GM10248 (cell line): ENCODE measurements around the gene NFE2L2.
"Not testable (repeated sequence)": the region's sequence is repeated elsewhere in the genome, so short reads cannot be mapped to it uniquely, and the experiment has no call there.

ENCODE experiments used
- CTCF ChIA-PET: fragments of 300-600 bp; sonication (Branson Sonifier 250); formaldehyde crosslinking; extraction: SDS; loops from one replicate; lab custom pipeline; 2021; ENCODE audit warnings: antibody characterized with exemption; lab: Yijun Ruan, JAX
- POLR2A ChIA-PET: fragments of 350-650 bp; sonication (Branson Sonifier 250); formaldehyde crosslinking; extraction: SDS; loops from one replicate; lab custom pipeline; 2020; ENCODE audit warnings: antibody characterized with exemption; lab: Yijun Ruan, JAX
- DNase-seq: peaks from one replicate; pipeline ENCODE4 v3.0.0; 2012; ENCODE audit errors: extremely low spot score
- CTCF ChIP-seq: IDR thresholded peaks from 2 replicates; pipeline ENCODE4 v1.5.1; 2012; ENCODE audit warnings: mild to moderate bottlenecking, low read depth; ENCODE audit errors: extremely low read depth, missing control alignments, control extremely low read depth

The NFE2L2 gene

GRCh38 chr2:177212106-177212890, 52.2 kb downstream of the NFE2L2 start, which contains the start of gene HNRNPA3:
Gene HNRNPA3 (plus strand): TSS chr2:177212794. CDS start chr2:177212800, 6 bp downstream.
- POLR2A ChIA-PET: interaction anchor here (0.9 to 1.5 kb wide), 4 partner anchors 14 to 52 kb away, joined by 3 to 7 read pairs (median 4); partner anchors contain the start of gene NFE2L2
- peak; percentile 99 for DNase-seq
- CTCF ChIA-PET: interaction anchor here (0.7 to 1.7 kb wide), 4 partner anchors 10 to 52 kb away, joined by 3 to 7 read pairs (median 4); partner anchors contain the start of gene NFE2L2
- no peak for TF ChIP-seq CTCF

GRCh38 chr2:177211576-177212105, 52.9 kb downstream of the NFE2L2 start:
- ChIA-PET POLR2A (interaction anchor here (0.9 to 1.5 kb wide), 3 partner anchors 13 to 53 kb away, joined by 3 to 7 read pairs (median 4); partner anchors contain the start of gene NFE2L2), CTCF (interaction anchor here (0.7 to 1.7 kb wide), 4 partner anchors 10 to 52 kb away, joined by 3 to 7 read pairs (median 4); partner anchors contain the start of gene NFE2L2)
- no peak for DNase-seq
- no peak for TF ChIP-seq CTCF

- POLR2A ChIA-PET: interaction anchor here (0.9 to 1.5 kb wide), 3 partner anchors 12 to 54 kb away, joined by 3 to 7 read pairs (median 4); partner anchors contain the start of gene NFE2L2
- CTCF ChIA-PET: interaction anchor here (0.7 to 1.7 kb wide), 5 partner anchors 9 to 53 kb away, joined by 3 to 7 read pairs (median 3); partner anchors contain the start of gene NFE2L2
- no peak for TF ChIP-seq CTCF
- DNase-seq: no peak
These were observed 53.4 kb downstream of the NFE2L2 start for GRCh38 chr2:177211169-177211568.

GRCh38 chr2:177207101-177207500, 57.4 kb downstream of the NFE2L2 start:
- ChIA-PET CTCF (interaction anchor here (1.4 to 3.3 kb wide), 2 partner anchors 12 to 43 kb away, joined by 4 to 13 read pairs; no protein-coding TSS in a partner anchor), POLR2A (no interaction called here)
- peak; percentile 40 for DNase-seq
- TF ChIP-seq CTCF: no peak

GRCh38 chr2:177204417-177204816, 60.1 kb downstream of the NFE2L2 start:
- ChIA-PET POLR2A (no interaction called here), CTCF (interaction anchor here (1.2 to 3.3 kb wide), 2 partner anchors 9 to 40 kb away, joined by 3 to 13 read pairs; no protein-coding TSS in a partner anchor)
- TF ChIP-seq CTCF: no peak
- DNase-seq: no peak

- no peak for DNase-seq
- ChIA-PET POLR2A (interaction anchor here (0.5 kb wide), 1 partner anchor 546 kb away, joined by 7 read pairs; no protein-coding TSS in a partner anchor), CTCF (interaction anchor here (0.8 to 3.3 kb wide), 7 partner anchors 8 to 1062 kb away, joined by 3 to 11 read pairs (median 3); no protein-coding TSS in a partner anchor)
- TF ChIP-seq CTCF: no peak
These were observed 62.6 kb downstream of the NFE2L2 start for GRCh38 chr2:177201919-177202346.

- CTCF ChIA-PET: interaction anchor here (0.7 to 3.3 kb wide), 4 partner anchors 9 to 92 kb away, joined by 3 to 11 read pairs (median 6); no protein-coding TSS in a partner anchor
- DNase-seq, POLR2A ChIA-PET: not testable (repeated sequence)
These were observed 64.1 kb downstream of the NFE2L2 start for GRCh38 chr2:177200419-177200818.
